Measurements from ENCODE around the gene ABHD15.

ABHD15 gene

DNA sequence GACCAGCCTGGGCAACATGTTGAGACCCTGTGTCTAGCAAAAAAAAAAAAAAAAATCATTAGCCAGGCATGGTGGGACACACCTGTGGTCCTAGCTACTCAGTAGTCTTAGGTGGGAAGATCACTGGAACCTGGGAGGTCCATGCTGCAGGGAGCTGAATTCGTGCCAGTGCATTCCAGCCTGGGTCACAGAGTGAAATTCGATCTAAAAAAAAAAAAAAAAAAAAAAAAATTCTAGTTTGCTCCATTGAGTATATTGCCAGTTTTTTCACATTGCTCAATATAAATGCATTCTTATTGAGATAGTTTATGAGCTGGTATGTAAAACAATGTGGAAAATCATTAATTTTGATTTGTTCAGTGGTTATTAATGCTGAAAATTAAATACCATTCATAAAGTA, 52.0 kb downstream of the ABHD15 start:
- DNase-seq: no peak

DNA sequence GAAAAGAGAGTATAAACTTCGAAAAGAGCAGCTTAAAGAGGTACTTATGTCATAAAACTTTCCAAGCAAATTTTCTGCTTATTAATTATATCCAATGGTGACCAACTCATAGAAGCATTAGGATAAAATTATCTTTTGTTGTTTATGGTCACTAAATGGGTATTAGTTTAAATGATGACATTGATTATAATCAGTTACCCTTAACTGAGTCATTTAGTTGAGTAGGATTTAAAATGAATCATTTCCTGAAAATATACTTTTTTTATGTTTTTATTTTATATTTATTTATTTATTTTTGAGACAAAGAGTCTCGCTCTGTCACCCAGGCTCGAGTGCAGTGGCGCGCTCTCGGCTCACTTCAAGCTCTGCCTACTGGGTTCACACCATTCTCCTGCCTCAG, 55.9 kb downstream of the ABHD15 start:
- no peak for DNase-seq
